ENCODE results near the gene TRIM44.

DNA sequence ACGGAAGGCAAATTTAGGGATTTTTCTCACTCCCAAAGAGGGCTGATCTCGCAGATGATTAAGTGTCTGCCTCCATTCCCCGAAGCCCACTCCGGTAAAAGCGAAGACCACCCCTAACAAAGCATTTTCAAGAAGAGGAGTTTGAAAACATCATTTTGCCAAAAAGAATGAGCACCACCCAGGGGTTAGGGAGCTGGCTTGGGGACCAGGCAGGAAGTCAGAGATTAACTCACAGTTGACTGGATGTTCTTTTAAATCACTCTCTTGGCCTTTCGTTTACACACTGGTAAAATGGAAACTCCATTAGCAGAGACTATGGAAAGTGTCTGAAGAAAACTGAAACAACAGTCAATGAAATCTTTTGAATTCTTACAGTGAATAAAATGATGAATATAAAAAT is 7.9 kb upstream of the TRIM44 start:
- TF ChIP-seq, protein P1, sequence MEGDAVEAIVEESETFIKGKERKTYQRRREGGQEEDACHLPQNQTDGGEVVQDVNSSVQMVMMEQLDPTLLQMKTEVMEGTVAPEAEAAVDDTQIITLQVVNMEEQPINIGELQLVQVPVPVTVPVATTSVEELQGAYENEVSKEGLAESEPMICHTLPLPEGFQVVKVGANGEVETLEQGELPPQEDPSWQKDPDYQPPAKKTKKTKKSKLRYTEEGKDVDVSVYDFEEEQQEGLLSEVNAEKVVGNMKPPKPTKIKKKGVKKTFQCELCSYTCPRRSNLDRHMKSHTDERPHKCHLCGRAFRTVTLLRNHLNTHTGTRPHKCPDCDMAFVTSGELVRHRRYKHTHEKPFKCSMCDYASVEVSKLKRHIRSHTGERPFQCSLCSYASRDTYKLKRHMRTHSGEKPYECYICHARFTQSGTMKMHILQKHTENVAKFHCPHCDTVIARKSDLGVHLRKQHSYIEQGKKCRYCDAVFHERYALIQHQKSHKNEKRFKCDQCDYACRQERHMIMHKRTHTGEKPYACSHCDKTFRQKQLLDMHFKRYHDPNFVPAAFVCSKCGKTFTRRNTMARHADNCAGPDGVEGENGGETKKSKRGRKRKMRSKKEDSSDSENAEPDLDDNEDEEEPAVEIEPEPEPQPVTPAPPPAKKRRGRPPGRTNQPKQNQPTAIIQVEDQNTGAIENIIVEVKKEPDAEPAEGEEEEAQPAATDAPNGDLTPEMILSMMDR (IDR thresholded peaks at IDR 0.05 in 2 of 3, conservative IDR thresholded peaks at IDR 0.05 in 1 of 3; ENCODE audit: borderline replicate concordance in 1 of 3, insufficient read depth in 1 of 3, low read depth in 2 of 3, low read length in 2 of 3): no peak
- no peak for TF ChIP-seq CEBPB (IDR thresholded peaks at IDR 0.05; ENCODE audit: low read depth)
- no peak for TF ChIP-seq YY1 (IDR thresholded peaks at IDR 0.05; ENCODE audit: extremely low read depth, insufficient replicate concordance, low read depth, low read length)
- TF ChIP-seq, protein P2, sequence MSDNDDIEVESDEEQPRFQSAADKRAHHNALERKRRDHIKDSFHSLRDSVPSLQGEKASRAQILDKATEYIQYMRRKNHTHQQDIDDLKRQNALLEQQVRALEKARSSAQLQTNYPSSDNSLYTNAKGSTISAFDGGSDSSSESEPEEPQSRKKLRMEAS (IDR thresholded peaks at IDR 0.05): no peak
- no peak for TF ChIP-seq EZH2phosphoT487 (IDR thresholded peaks at IDR 0.05; ENCODE audit: borderline replicate concordance)
- TF ChIP-seq POLR2AphosphoS5 (IDR thresholded peaks at IDR 0.05; ENCODE audit: low read depth, low read length): no peak
- TF ChIP-seq, protein P3, sequence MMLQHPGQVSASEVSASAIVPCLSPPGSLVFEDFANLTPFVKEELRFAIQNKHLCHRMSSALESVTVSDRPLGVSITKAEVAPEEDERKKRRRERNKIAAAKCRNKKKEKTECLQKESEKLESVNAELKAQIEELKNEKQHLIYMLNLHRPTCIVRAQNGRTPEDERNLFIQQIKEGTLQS (IDR thresholded peaks at IDR 0.05): no peak
- TF ChIP-seq CBX3 (IDR thresholded peaks at IDR 0.05; ENCODE audit: low read depth): no peak

Measured in HCT116 (cell line).